CD4-positive, CD25-positive, alpha-beta regulatory T cell (primary cell): ENCODE results near the gene TSPAN15. TPM values are rescaled to one million over a fixed set of nuclear protein-coding genes. Genes with fewer than 3 reads are reported as not detected.

Experiments used
- ATAC-seq, 2 donors: fragments of 150-1000 bp; cut with Tn5 transposase; one replicate each; pipeline ENCODE4 v1.10.0; 2021; ENCODE audit warnings: low read depth in 2 of 2, moderate number of reproducible peaks in 2 of 2, moderate library complexity in 1 of 2
- DNase-seq, 3 donors: peaks; one replicate each; pipeline versions ENCODE4 v3.0.0 to v3.0.0-alpha.2; 2012 to 2022; ENCODE audit warnings: mixed read lengths in 1 of 3
- H3K27ac ChIP-seq: one replicate; pipeline ENCODE4 v1.7.0; 2013; ENCODE audit warnings: mild to moderate bottlenecking, low read length; ENCODE audit not compliant: insufficient read depth, poor library complexity, severe bottlenecking
- H3K27me3 ChIP-seq: one replicate; pipeline ENCODE4 v1.7.0; 2013; ENCODE audit warnings: low read length; ENCODE audit not compliant: control insufficient read depth, insufficient read depth
- H3K36me3 ChIP-seq: one replicate; pipeline ENCODE4 v1.7.0; 2013; ENCODE audit warnings: mild to moderate bottlenecking, low read length, moderate library complexity; ENCODE audit not compliant: control insufficient read depth, insufficient read depth
- H3K4me1 ChIP-seq: 2 replicates; pipeline ENCODE4 v1.7.0; 2013; ENCODE audit warnings: mild to moderate bottlenecking, low read length; ENCODE audit not compliant: insufficient read depth, control insufficient read depth, poor library complexity, severe bottlenecking
- H3K4me3 ChIP-seq: one replicate; pipeline ENCODE4 v1.7.0; 2013; ENCODE audit warnings: low read depth, mild to moderate bottlenecking, low read length, moderate library complexity
- H3K9me3 ChIP-seq, 2 experiments: 1 replicate in 1 of 2; 2 replicates in 1 of 2; pipeline ENCODE4 v1.7.0; 2013; ENCODE audit warnings: low read length in 2 of 2, mild to moderate bottlenecking in 1 of 2, moderate library complexity in 1 of 2; ENCODE audit not compliant: control insufficient read depth in 2 of 2
- H3K27ac Mint-ChIP-seq, 3 donors: one replicate each; pipeline ENCODE4 v1.8.0; 2020 to 2022; ENCODE audit warnings: mild to moderate bottlenecking in 3 of 3, mixed read lengths in 3 of 3, moderate library complexity in 2 of 3
- H3K27me3 Mint-ChIP-seq: one replicate; pipeline ENCODE4 v1.8.0; 2022; ENCODE audit warnings: mild to moderate bottlenecking, mixed read lengths
- H3K36me3 Mint-ChIP-seq: one replicate; pipeline ENCODE4 v1.8.0; 2020; ENCODE audit warnings: mixed read lengths
- H3K4me1 Mint-ChIP-seq, 4 donors: one replicate each; pipeline ENCODE4 v1.8.0; 2020 to 2022; ENCODE audit warnings: mixed read lengths in 4 of 4, mild to moderate bottlenecking in 1 of 4
- H3K4me3 Mint-ChIP-seq, 4 donors: one replicate each; pipeline ENCODE4 v1.8.0; 2020 to 2022; ENCODE audit warnings: mild to moderate bottlenecking in 4 of 4, mixed read lengths in 4 of 4, moderate library complexity in 3 of 4
- H3K9me3 Mint-ChIP-seq, 7 donors: one replicate each; pipeline ENCODE4 v1.8.0; 2020 to 2022; ENCODE audit warnings: mixed read lengths in 7 of 7, mild to moderate bottlenecking in 3 of 7, moderate library complexity in 2 of 7
- polyA plus RNA-seq, 4 donors: library from polyadenylated mRNA; unstranded; fragments of 300-500 nt; fragmentation: Illumina TruSeq; gene quantifications; one replicate each; pipeline ENCODE4 v1.2.3, GENCODE V29; 2021
- total RNA-seq: library from RNA; stranded (reverse); gene quantifications from one replicate; pipeline ENCODE4 v1.2.3, GENCODE V29; 2022

The TSPAN15 gene
- total and polyA plus RNA-seq, 5 donors from 2014 or later, result 1.5 to 6.0 (median 3.4) TPM

GRCh38 chr10:69418052-69418752 lies 33.1 kb upstream of the TSPAN15 start:
- no peaks in the 10 kb centered on the region for H3K36me3 Mint-ChIP-seq
- Histone ChIP-seq H3K36me3 (no peaks in the 10 kb centered on the region), H3K27me3 (no peaks in the 10 kb centered on the region), H3K4me1 (no peaks in the 10 kb centered on the region), H3K9me3 (no peaks in the 10 kb centered on the region), H3K27ac (no peak overlapping the region), H3K4me3 (no peak overlapping the region)
- H3K27me3 Mint-ChIP-seq, result peaks cover 7% of the 10 kb centered on the region
- ATAC-seq (no peak), DNase-seq (no peak)
- H3K4me3 Mint-ChIP-seq, result peak overlapping the region in 1 of 4 donors; percentile 38
- H3K27ac Mint-ChIP-seq, result peak overlapping the region in 1 of 3 donors; percentile 44
- H3K4me1 Mint-ChIP-seq, result peaks cover 0 to 20% (median 7%) of the 10 kb centered on the region in 4 donors
- H3K9me3 Mint-ChIP-seq, result no peaks in the 10 kb centered on the region

- H3K36me3 Mint-ChIP-seq, result no peaks in the 10 kb centered on the region
- peaks cover 6 to 25% (median 14%) of the 10 kb centered on the region in 4 donors for H3K4me1 Mint-ChIP-seq
- DNase-seq (no peak), ATAC-seq (no peak)
- H3K27me3 Mint-ChIP-seq, result peaks cover 7% of the 10 kb centered on the region
- Histone ChIP-seq H3K4me3 (no peak overlapping the region), H3K4me1 (peaks cover 9% of the 10 kb centered on the region), H3K27ac (no peak overlapping the region), H3K36me3 (no peaks in the 10 kb centered on the region), H3K9me3 (no peaks in the 10 kb centered on the region), H3K27me3 (no peaks in the 10 kb centered on the region)
- H3K27ac Mint-ChIP-seq, result no peak overlapping the region
- peak overlapping the region in 2 of 4 donors; percentile 41 to 61 for H3K4me3 Mint-ChIP-seq
- no peaks in the 10 kb centered on the region for H3K9me3 Mint-ChIP-seq
Measured at GRCh38 chr10:69419096-69419743, 32.0 kb upstream of the TSPAN15 start.

DNA sequence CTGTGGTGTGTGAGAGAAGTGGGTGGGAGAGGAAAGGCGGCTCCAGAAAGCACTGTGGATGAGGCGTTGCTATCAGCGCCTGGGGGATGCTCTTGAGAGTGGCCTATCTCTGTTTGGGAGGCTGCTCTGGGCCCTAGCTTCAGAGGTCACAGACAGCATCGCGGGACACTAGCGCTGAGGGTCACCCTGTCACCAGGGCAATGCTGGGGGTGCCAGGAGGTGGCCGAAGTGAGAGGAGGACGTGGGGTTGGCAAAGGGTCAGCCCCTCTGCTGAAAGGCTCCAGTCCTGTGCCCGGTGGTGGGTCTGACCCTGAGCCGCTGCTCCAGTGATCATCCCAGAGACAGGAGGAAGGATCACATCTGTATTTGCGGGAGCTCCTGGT lies 31.5 kb upstream of the TSPAN15 start:
- H3K4me1 ChIP-seq, result peaks cover 14% of the 10 kb centered on the region
- no peaks in the 10 kb centered on the region for H3K27me3 ChIP-seq
- H3K4me1 Mint-ChIP-seq, result peaks cover 6 to 30% (median 16%) of the 10 kb centered on the region in 4 donors
- ATAC-seq (no peak), DNase-seq (no peak)
- H3K36me3 Mint-ChIP-seq, result no peaks in the 10 kb centered on the region
- no peaks in the 10 kb centered on the region for H3K9me3 Mint-ChIP-seq
- H3K4me3 Mint-ChIP-seq, result peak overlapping the region in 1 of 4 donors; percentile 61
- H3K36me3 ChIP-seq, result no peaks in the 10 kb centered on the region
- no peak overlapping the region for H3K27ac ChIP-seq
- H3K9me3 ChIP-seq, result no peaks in the 10 kb centered on the region
- H3K27me3 Mint-ChIP-seq, result peaks cover 7% of the 10 kb centered on the region
- H3K27ac Mint-ChIP-seq, result peak overlapping the region in 1 of 3 donors; percentile 25
- H3K4me3 ChIP-seq, result no peak overlapping the region

DNA sequence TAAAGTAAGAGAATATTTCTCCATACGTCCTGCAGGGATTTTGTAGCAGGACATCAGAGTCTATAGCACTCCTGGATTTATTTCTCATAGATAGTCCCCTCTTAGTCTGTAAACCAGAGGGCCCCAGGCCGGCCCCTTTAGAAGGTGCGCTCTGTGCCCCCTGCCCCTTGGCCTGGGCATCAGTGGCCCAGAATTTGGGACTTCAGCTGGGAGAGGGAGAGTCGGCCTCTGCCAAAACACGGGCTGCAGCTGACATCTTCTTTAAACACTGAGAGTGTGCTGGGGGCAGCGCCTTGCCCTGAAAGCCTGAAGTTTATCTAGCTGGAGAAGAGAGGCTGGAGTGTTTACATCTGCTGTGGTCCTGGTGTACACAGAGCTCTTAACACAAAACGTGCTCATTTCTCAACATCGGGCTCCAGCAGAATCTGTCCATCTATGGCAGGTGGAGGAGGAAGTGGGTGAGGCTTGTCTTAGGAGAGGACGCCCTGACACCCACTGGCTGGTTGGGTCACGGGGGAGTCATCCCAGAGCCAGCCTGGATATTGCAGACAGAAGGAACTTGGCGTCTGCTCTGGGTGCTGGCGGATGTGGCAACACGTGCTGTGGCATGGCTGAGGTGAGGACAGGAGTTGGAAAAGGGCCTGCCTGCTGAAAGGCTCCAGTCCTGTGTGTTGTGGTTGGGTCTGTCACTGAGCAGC lies 29.5 kb upstream of the TSPAN15 start:
- peaks cover 7% of the 10 kb centered on the region for H3K27me3 Mint-ChIP-seq
- no peak overlapping the region for H3K4me3 ChIP-seq
- H3K36me3 ChIP-seq, result no peaks in the 10 kb centered on the region
- no peaks in the 10 kb centered on the region for H3K36me3 Mint-ChIP-seq
- H3K27me3 ChIP-seq, result no peaks in the 10 kb centered on the region
- H3K27ac ChIP-seq, result no peak overlapping the region
- H3K4me1 ChIP-seq, result peaks cover 34% of the 10 kb centered on the region
- peak overlapping the region; percentile 43 to 87 (median 54) for H3K27ac Mint-ChIP-seq
- no peak overlapping the region for H3K4me3 Mint-ChIP-seq
- no peak for ATAC-seq
- peaks cover 0 to 4% (median 0%) of the 10 kb centered on the region in 7 donors for H3K9me3 Mint-ChIP-seq
- DNase-seq, result no peak
- peaks cover 12 to 47% (median 33%) of the 10 kb centered on the region in 4 donors for H3K4me1 Mint-ChIP-seq
- no peaks in the 10 kb centered on the region for H3K9me3 ChIP-seq

- Histone ChIP-seq H3K27ac (no peak overlapping the region), H3K4me3 (no peak overlapping the region), H3K4me1 (peaks cover 43% of the 10 kb centered on the region), H3K36me3 (no peaks in the 10 kb centered on the region), H3K27me3 (no peaks in the 10 kb centered on the region), H3K9me3 (no peaks in the 10 kb centered on the region)
- Mint-ChIP-seq H3K36me3 (peaks cover 3% of the 10 kb centered on the region), H3K27ac (no peak overlapping the region), H3K4me3 (no peak overlapping the region), H3K27me3 (peaks cover 7% of the 10 kb centered on the region), H3K9me3 (peaks cover 0 to 4% (median 0%) of the 10 kb centered on the region in 7 donors), H3K4me1 (peaks cover 12 to 56% (median 39%) of the 10 kb centered on the region in 4 donors)
- DNase-seq, result no peak
- no peak for ATAC-seq
Measured at GRCh38 chr10:69422676-69423075, 28.6 kb upstream of the TSPAN15 start.

- Histone ChIP-seq H3K4me1 (peaks cover 43% of the 10 kb centered on the region), H3K27ac (peak overlapping the region; percentile 89), H3K36me3 (no peaks in the 10 kb centered on the region), H3K27me3 (no peaks in the 10 kb centered on the region), H3K4me3 (peak overlapping the region; percentile 43), H3K9me3 (no peaks in the 10 kb centered on the region)
- peak overlapping the region in 3 of 4 donors; percentile 15 to 71 (median 19) for H3K4me3 Mint-ChIP-seq
- H3K4me1 Mint-ChIP-seq, result peaks cover 19 to 65% (median 43%) of the 10 kb centered on the region in 4 donors
- H3K27ac Mint-ChIP-seq, result peak overlapping the region; percentile 93 to 96 (median 94)
- peaks cover 0 to 4% (median 0%) of the 10 kb centered on the region in 7 donors for H3K9me3 Mint-ChIP-seq
- DNase-seq (no peak), ATAC-seq (no peak)
- peaks cover 3% of the 10 kb centered on the region for H3K36me3 Mint-ChIP-seq
- H3K27me3 Mint-ChIP-seq, result peaks cover 7% of the 10 kb centered on the region
Measured at GRCh38 chr10:69425041-69425440, 26.2 kb upstream of the TSPAN15 start.

DNA sequence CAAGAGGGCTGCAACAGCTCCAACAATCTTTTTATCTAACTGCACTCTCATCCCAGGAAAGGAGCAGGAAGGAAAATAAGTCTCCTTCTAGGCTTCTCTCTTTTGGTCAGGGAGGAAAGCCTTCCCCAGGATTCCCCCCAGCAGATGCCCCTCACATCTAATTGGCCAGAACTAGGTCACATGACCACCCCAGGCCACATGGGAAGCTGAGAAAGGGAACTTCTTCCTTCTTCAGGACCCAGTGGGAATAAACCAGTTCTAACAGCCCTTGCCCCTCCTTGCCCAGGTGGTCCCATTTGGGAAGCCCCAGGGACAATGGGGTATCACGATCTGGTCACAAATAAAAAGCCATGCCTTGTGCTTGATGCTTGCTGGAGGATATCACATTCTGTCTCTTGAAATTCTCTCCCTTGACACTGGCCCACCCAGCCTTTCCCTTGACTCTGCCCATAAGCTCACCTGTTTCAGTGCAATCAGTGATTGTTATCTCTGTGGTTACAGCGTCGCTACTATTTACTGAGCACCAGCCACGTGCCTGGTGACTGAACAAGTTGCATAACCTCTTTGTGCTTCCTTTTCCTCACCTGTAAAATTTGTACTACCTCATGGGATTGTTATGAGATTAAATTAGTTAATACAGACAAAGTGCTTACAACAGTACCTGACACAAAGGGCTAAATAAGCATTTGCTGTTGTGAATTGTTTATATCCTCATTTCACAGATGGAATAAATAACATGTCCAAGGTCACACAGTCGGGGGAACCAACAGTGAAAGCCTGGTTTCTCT lies 25.6 kb upstream of the TSPAN15 start:
- Histone ChIP-seq H3K4me3 (peak overlapping the region; percentile 54), H3K36me3 (no peaks in the 10 kb centered on the region), H3K4me1 (peaks cover 43% of the 10 kb centered on the region), H3K9me3 (no peaks in the 10 kb centered on the region), H3K27ac (peak overlapping the region; percentile 89), H3K27me3 (no peaks in the 10 kb centered on the region)
- peaks cover 0 to 4% (median 0%) of the 10 kb centered on the region in 7 donors for H3K9me3 Mint-ChIP-seq
- peaks cover 3% of the 10 kb centered on the region for H3K36me3 Mint-ChIP-seq
- peak overlapping the region; percentile 53 to 71 (median 58) for H3K4me3 Mint-ChIP-seq
- peak; percentile 92 to 93 for ATAC-seq
- H3K4me1 Mint-ChIP-seq, result peaks cover 19 to 65% (median 43%) of the 10 kb centered on the region in 4 donors
- H3K27me3 Mint-ChIP-seq, result peaks cover 7% of the 10 kb centered on the region
- DNase-seq, result peak; percentile 50 to 88 (median 82)
- H3K27ac Mint-ChIP-seq, result peak overlapping the region; percentile 93 to 94 (median 94)
